Spleen (tissue), 7 donors: Measurements from ENCODE around the gene ARSB.

Experiments used
- POLR2A ChIP-seq, 3 donors: fragments of 450-650 bp; IDR thresholded peaks; one replicate each; pipeline ENCODE4 v1.5.1; 2017; ENCODE audit warnings: antibody characterized with exemption in 3 of 3, mild to moderate bottlenecking in 1 of 3
- POLR2AphosphoS5 ChIP-seq, 3 donors: sonication (generic); formaldehyde crosslinking; IDR thresholded peaks; one replicate each; pipeline ENCODE4 v1.5.1; 2017; ENCODE audit warnings: antibody characterized with exemption in 3 of 3
- TF ChIP-seq, protein P1 (sequence below), 11 experiments: fragments of 200-600 bp in 7 of 11; fragments of 450-650 bp in 4 of 11; sonication (generic) in 4 of 11; IDR thresholded peaks in 8 of 11; conservative IDR thresholded peaks in 3 of 11; 1 replicate in 7 of 11; 2 replicates in 4 of 11; pipeline versions ENCODE4 v1.4.0 to v1.8.0; 2016 to 2021; ENCODE audit warnings: antibody characterized with exemption in 11 of 11, inconsistent platforms in 4 of 11, mild to moderate bottlenecking in 1 of 11
- donor health status: DM: no; HTN: no; CAD: no; lungs with moderate emphysema.
- donor health status: DM: no; HTN: no; CAD: no.
- donor health status: DM: no; HTN: no; CAD: no.

DNA sequence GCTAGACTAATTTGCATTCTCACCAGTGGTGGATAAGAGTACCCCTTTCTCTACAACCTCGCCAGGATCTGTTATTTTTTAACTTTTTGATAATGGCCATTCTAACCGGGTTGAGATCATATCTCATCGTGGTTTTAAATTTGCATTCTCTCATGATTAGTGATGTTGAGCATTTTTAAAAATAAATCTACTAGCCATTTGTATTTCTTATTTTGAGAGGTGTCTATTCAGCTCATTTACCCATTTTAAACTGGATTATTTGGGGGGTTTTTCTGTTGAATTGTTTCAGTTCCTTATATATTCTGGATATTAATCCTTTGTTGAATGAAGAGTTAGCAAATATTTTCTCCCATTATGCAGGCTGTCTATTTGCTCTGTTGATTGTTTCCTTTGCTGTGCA is 139.6 kb downstream of the ARSB start:
- TF ChIP-seq, protein P1, sequence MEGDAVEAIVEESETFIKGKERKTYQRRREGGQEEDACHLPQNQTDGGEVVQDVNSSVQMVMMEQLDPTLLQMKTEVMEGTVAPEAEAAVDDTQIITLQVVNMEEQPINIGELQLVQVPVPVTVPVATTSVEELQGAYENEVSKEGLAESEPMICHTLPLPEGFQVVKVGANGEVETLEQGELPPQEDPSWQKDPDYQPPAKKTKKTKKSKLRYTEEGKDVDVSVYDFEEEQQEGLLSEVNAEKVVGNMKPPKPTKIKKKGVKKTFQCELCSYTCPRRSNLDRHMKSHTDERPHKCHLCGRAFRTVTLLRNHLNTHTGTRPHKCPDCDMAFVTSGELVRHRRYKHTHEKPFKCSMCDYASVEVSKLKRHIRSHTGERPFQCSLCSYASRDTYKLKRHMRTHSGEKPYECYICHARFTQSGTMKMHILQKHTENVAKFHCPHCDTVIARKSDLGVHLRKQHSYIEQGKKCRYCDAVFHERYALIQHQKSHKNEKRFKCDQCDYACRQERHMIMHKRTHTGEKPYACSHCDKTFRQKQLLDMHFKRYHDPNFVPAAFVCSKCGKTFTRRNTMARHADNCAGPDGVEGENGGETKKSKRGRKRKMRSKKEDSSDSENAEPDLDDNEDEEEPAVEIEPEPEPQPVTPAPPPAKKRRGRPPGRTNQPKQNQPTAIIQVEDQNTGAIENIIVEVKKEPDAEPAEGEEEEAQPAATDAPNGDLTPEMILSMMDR (IDR thresholded peaks at IDR 0.05 in 8 of 11, conservative IDR thresholded peaks at IDR 0.05 in 3 of 11): no peak
- TF ChIP-seq POLR2A (IDR thresholded peaks at IDR 0.05) (no peak), POLR2AphosphoS5 (IDR thresholded peaks at IDR 0.05) (no peak)
